DND-41 (cell line): ENCODE data around the gene GLMP.

Source experiments
- CTCF ChIP-seq: IDR thresholded peaks from 2 replicates; pipeline ENCODE4 v1.5.1; 2012; ENCODE audit warnings: borderline replicate concordance, low read length, moderate library complexity, mild to moderate bottlenecking; ENCODE audit not compliant: poor library complexity, severe bottlenecking; ENCODE audit errors: extremely low read depth
- EZH2 ChIP-seq: IDR thresholded peaks from 3 replicates; pipeline ENCODE4 v1.6.1; 2012; ENCODE audit warnings: borderline replicate concordance, low read depth, mild to moderate bottlenecking, moderate library complexity, low read length, inconsistent platforms; ENCODE audit not compliant: severe bottlenecking

- TF ChIP-seq CTCF, result no peak
- no peak for TF ChIP-seq EZH2
Observed at GRCh38 chr1:156245451-156246232, 49.8 kb downstream of the GLMP start.
